ENCODE measurements around the gene RHEX.

- TF ChIP-seq, protein P1, sequence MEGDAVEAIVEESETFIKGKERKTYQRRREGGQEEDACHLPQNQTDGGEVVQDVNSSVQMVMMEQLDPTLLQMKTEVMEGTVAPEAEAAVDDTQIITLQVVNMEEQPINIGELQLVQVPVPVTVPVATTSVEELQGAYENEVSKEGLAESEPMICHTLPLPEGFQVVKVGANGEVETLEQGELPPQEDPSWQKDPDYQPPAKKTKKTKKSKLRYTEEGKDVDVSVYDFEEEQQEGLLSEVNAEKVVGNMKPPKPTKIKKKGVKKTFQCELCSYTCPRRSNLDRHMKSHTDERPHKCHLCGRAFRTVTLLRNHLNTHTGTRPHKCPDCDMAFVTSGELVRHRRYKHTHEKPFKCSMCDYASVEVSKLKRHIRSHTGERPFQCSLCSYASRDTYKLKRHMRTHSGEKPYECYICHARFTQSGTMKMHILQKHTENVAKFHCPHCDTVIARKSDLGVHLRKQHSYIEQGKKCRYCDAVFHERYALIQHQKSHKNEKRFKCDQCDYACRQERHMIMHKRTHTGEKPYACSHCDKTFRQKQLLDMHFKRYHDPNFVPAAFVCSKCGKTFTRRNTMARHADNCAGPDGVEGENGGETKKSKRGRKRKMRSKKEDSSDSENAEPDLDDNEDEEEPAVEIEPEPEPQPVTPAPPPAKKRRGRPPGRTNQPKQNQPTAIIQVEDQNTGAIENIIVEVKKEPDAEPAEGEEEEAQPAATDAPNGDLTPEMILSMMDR (conservative IDR thresholded peaks at IDR 0.05 in 1 of 2, IDR thresholded peaks at IDR 0.05 in 1 of 2; ENCODE audit: low read depth in 1 of 2, low read length in 2 of 2): no peak
- no peak for TF ChIP-seq EZH2 (IDR thresholded peaks at IDR 0.05; ENCODE audit: low read length, missing control alignments)
Observed at GRCh38 chr1:206049919-206050600, 2.9 kb upstream of the RHEX start.
